Activated CD8-positive, alpha-beta memory T cell treated with anti-CD3 and anti-CD28 coated beads, Interleukin-2, amount 50 U/mL, for 1 hour (primary cell): ENCODE measurements around the gene SERPINB1.

Source experiments
- DNase-seq: peaks from one replicate; pipeline ENCODE4 v3.0.0-alpha.2; 2020; ENCODE audit errors: extremely low read depth

SERPINB1 gene

DNA sequence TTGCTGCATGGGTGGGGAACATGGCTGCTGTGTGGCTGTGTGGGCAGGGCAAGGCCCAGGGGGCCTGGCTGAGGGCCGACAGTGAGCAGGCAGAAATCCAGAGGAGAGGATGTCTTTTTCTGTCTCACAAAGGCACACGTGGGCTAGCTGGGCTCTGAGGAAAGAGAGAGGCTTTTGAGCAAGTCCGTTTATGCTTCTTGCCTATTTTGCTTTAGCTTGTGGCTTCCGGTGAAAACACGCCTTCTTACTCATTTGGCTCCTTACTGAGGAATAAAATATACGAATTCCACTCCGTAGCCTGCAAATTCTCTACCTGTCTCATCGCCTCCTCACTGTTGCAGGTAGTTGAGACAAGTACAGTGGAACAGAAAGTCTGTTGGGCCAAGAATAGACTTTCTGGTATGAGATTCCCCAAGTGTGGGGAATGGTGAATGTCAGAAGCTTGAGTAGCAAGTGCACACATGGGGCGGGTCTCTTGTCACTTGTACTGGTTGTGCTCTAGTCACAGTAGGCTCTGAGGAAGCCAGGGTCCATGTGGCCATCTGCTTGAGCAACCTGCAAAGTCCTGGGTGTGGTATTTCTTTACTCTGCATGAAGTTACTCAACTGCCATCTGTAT, 48.0 kb downstream of the SERPINB1 start:
- no peak for DNase-seq

DNA sequence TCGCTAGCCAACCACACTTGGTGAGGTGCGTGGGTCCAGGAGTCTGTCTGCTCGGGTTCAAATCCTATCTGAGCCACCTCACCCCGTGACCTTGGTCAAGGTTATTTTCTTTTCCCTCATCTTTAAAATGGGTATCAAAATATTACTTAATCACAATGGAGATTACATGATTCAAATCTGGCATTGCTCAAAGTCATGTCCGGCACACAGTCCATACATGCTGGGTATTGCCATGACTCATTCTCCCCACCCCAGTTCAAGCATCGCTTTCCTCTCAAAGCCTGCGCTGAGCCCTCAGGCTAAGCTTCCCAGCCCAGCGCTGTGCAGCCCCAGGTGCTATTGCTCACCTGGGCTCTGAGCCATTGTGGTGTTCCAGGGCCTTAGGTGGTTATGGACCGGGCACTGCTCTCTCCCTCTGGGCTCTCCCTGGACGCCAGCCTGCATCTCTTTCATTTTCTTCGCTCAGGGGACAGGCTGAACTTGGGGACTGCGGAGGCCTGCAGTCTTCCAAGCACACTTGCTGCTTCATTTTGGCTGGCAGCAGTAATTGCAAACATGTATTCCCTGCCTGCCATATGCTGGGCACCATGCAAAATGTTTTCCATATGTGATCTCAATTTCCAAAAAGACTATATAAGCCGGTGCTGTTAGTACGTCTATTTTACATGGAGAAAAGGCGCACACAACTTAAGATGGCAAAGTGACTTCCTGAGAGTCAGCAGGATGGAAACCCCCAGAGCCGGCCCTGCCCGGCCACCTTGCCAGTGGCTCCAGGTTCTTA, 49.1 kb downstream of the SERPINB1 start:
- DNase-seq: no peak

DNA sequence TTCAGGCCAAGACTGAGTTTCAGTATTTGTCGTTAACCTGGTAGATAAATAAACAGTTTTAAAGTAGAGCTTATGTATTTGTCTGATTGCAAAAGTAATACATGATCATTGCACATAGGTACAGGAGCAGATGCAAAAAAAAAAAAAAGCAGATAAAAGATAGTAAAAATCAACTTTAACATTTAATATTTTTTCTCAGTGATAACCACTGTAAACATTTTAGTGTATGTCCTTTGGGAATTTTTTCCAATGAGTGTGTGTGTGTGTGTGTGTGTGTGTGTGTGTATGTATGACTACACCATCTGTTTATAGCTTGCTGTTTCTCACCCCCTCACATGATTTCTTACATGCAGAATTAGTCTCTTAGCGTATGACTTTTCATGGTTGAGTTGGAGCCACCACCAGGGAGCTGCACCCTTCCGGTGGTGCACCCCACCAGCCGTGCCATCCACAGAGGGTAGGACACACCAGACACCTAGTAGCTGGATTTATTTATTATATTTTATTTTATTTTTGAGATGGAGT, 50.2 kb downstream of the SERPINB1 start:
- DNase-seq: no peak

DNA sequence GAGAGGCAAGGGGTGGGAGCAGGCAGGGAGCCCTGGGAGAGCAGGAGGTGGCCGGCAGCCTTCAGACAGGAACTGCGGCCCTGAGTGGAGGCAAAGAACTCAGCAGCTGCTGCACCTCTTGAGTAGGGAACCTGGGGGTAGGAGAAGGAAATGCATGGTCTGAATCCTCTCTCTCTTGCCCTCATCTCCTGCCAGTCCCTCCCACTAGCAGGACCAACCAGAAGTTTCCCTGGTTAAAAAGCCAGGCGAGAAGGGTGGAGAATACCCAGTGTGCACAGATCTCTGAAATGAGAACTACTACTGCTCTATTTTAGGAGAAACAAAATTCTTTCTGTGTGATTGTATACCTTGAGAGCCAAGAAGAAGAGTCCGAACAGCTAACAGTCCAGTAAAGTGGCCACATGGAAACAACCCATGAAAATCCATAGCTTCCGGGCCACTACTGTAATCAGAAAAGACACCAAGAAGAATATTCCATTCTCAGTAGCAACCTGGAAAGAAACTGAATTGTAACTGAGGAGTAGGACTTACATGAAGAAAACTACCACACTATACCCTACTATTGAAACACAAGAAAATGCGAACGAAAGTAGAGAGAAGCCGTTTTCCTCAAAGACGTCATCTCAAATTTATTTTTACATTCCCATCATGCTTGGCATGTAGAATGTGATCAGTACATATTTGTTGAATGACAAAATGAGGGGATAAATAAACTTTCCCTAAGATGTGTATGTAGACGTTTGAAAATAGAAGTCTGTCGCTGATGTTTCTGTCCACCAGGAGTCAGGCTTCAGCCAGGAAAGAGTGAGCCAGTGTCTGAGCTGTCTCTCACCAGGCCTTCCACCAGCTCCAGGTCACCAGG, 50.8 kb downstream of the SERPINB1 start:
- no peak for DNase-seq

DNA sequence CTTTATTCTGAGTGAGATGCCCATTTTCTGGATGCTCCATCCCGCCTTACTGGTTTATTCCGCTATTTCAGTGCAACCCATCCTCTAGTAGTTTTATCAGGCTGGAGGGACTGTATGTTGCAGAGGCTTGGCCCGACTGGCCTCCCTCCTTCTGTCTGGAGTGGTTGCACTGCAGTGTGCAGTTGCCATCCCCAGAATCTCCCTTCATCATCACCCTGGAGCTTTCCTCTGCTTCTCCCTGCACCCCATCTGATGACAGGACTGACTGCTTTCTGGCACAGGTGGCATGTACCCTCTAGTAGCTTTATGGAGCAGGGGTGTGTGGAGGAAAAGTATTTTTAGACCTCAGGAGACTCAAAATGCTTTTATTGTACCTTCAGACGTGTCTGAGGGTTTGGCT, 55.4 kb downstream of the SERPINB1 start:
- DNase-seq: no peak

DNA sequence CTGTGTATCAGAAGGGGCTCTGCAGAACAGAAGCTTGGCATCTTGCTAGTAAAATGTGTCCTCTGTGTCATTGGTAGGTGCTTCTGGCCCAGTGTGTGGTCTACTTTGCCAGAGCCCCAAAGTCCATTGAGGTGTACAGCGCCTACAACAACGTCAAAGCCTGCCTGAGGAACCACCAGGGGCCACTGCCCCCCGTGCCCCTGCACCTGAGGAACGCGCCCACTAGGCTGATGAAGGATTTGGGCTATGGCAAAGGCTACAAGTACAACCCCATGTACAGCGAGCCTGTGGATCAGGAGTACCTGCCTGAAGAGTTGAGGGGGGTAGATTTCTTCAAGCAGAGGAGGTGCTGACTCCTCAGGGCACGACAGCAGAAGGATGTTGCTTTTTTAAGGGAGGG, 56.7 kb downstream of the SERPINB1 start:
- DNase-seq: no peak

DNA sequence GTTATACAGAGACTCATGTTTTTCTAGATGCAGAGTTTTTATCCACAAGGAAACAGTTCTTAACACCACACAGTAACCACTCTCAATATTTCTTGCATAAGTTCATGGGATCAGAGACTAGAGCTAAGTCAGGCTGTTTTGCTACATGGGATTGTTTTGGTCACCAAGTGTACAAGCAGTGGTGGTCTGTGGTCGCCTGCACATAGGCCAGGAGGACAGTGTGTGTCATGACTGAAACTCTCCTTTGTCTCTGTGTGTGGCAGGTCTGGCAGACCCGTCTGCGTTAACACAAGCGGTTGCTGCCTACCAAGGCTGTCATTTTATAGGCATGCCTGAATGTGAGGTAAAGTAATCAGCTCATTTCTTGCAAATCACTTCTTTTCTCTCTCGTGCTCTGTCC, 57.6 kb downstream of the SERPINB1 start:
- DNase-seq: no peak

DNA sequence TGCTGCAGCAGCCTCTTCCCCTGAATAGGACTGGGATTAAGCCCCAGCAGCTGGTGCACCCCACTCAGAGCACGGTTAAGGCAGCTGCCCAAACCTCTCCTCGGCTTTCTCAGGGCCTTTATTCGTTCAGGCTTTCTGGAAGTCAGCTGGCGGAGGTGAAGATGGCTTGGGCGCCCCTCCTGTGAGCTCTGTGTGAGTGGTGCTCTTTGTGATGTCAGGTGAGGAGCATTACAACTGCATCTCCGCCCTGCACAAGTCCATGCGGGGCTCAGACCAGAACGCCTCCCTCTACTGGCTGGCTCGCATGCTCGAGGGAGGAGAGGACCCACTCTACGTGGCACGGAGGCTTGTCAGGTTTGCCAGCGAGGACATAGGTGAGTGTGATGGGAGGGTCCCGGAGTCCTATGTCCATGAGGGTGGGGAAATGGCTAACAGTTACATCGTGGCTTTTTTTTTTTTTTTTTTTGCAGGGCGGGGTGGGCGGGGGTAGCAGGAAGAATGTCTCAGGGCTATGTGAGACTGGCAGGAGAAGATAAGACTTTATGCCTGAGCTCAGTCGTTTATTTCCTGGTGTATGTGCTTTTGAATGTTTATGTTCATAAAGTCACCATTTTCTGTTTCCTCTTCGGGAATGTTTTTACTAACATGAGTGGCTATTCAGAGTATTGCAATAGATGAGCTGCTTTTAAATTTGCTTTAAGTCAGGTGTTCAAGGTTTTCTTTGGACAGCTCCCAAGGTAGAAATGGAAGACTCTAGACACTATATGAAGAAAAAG, 58.3 kb downstream of the SERPINB1 start:
- DNase-seq: no peak

DNA sequence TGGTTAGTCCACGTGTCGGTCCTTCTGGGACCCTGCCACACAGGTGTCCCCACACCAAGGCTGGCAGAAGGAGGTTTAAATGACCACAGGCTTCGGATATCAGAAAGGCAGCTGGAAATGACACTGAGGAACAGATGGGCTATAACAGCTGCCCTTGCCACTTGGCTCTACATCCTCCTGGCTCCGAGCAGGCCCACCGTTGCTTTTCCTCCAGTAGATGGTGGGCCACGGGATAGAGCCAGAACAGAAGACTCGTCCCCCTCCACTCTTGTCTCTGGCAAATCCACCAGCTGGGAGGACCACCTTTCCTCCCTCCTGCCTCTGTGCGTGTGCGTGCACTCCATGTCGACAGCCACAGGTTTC, 58.9 kb downstream of the SERPINB1 start:
- DNase-seq: no peak

DNA sequence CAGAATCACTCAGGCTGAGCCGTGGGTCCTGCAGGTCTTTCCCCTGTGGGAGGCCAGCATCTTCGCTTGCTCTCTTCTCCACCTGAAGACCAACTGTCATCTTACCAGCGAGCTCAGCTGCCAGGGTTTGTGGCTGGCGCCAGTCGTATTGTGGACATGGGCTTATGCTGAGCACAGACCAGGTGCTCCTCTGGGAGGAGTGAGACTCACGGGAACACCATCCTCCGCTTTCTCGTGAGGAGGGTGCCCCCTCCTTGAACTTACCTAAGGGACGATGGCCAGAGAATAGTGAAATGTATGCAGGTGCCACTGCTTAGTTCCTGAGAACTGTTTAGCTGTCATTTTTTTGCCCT, 59.3 kb downstream of the SERPINB1 start:
- DNase-seq: no peak
